GM12875 (cell line): ENCODE data around the gene OR10H3.
"Not testable (repeated sequence)": the region's sequence is repeated elsewhere in the genome, so short reads cannot be mapped to it uniquely, and the experiment has no call there.

ENCODE experiments used
- H3K4me3 ChIP-seq: one replicate; pipeline ENCODE4 v1.5.1; 2011; ENCODE audit warnings: low read depth, low read length, control low read depth
- TF ChIP-seq, protein P1 (sequence below): IDR thresholded peaks from 2 replicates; pipeline ENCODE4 v1.5.1; 2011; ENCODE audit warnings: low read depth, mild to moderate bottlenecking, control low read depth, inconsistent platforms, low read length, moderate library complexity, borderline replicate concordance; ENCODE audit not compliant: insufficient read depth

OR10H3 gene

DNA sequence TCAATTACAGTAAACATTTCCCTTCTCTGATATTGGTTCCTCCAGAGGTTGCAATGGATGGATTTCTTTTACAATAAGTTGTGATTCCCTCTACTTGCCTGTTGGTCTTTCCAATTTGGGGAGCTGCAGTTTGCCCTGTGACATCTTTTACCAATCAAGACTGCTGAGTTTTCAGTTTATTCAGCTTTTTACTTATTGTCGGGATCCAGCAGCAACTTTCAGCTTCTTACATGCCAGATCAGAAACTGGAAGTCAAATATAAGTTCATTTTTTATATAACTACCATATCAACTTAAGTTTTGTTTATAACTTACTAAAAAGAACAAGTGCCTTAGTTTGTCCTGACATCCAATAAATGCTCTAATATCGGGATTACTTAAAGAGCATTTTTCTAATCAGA is 10.5 kb downstream of the OR10H3 start:
- no peak overlapping the region for H3K4me3 ChIP-seq
- TF ChIP-seq, protein P1, sequence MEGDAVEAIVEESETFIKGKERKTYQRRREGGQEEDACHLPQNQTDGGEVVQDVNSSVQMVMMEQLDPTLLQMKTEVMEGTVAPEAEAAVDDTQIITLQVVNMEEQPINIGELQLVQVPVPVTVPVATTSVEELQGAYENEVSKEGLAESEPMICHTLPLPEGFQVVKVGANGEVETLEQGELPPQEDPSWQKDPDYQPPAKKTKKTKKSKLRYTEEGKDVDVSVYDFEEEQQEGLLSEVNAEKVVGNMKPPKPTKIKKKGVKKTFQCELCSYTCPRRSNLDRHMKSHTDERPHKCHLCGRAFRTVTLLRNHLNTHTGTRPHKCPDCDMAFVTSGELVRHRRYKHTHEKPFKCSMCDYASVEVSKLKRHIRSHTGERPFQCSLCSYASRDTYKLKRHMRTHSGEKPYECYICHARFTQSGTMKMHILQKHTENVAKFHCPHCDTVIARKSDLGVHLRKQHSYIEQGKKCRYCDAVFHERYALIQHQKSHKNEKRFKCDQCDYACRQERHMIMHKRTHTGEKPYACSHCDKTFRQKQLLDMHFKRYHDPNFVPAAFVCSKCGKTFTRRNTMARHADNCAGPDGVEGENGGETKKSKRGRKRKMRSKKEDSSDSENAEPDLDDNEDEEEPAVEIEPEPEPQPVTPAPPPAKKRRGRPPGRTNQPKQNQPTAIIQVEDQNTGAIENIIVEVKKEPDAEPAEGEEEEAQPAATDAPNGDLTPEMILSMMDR, result no peak

DNA sequence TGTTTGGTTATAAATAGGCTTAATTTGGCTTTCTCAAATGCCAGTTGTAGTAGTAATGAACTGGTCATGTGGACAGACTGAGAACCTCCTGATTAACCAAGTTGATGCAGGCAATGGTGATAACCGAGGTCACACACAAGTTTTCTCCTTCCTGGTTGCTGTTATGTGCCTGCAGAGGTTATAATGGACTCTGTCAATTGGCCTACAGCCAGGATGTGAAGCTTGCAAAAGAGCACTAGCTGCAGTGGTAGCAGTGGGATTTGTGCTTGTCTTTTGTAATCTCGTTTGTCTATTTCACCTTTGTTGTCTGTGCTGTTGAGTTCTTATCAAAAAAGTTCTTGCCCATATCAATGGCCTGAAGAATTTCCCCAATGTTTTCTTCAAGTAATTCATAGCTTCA is 20.6 kb downstream of the OR10H3 start:
- no peak overlapping the region for H3K4me3 ChIP-seq
- TF ChIP-seq, protein P1, result no peak

DNA sequence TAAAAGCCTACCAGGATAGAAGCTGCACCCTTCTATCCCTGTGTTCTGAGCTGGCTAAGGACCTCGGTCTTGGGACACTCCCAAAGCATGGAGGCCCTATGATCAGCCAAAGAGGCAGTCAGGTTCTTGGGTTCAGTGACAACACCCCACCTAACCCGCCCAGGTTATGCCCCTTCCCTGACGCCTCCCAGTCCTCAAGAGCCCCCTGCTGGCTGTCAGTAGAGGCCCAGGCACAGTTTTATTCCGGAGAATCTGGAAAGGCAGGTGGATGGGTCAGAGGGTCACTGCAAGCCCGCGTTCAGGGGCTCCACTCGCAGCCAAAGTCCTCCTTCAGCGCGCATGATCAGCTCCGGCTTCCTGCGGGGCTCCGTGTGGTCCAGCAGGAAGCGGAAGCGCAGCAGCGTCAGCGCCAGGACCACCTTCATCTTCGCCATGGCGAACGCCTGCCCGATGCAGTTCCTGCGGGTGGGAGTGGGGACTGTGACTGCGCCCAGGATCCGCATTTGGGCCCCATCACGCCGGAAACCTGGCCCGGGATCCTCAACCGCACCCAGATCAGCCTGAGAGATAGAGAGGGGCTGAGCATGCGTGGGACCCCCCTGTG is 22.3 kb downstream of the OR10H3 start:
- H3K4me3 ChIP-seq, result no peak overlapping the region
- TF ChIP-seq, protein P1, result peak; percentile 40; the same call in 1 of the 2 replicates

DNA sequence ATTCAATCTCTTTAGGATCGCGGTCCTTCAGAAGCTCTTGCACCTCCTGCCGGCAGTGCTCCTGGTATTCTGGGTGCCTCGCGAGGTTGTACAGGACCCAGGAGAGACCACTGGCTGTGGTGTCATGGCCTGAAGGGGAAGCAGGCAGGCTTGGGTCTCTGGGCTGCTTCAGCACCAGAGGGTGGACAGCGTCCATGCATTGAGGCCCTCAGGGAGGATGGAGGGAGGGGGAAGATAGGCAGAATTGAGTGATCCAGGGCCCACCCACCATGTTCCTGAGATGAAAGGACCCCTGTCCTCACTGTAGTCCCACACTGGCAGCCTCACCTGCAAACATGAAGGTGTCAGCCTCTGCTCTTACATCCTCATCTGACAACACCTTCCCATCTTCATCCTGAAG is 31.8 kb downstream of the OR10H3 start:
- H3K4me3 ChIP-seq, result no peak overlapping the region
- TF ChIP-seq, protein P1, result no peak

DNA sequence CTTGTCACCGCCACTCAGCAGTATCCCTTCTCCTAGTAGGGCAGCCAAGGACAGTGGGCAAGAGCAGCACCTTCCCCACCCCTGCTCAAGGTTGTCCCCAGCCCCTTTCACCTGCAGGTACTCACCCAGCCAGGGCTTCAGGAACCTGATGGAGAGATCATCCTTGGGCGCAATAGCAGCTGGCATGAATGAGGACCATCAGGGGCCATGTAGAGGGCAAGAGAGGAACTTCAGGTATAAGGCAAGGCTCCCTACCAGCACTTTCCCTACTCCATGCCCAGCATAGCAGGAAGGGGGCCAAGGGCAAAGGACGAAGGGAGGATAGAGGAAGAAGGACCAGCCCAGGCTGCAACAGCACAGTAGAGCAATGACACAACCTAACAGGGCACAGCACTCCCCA is 36.4 kb downstream of the OR10H3 start:
- H3K4me3 ChIP-seq, result not testable (repeated sequence)

DNA sequence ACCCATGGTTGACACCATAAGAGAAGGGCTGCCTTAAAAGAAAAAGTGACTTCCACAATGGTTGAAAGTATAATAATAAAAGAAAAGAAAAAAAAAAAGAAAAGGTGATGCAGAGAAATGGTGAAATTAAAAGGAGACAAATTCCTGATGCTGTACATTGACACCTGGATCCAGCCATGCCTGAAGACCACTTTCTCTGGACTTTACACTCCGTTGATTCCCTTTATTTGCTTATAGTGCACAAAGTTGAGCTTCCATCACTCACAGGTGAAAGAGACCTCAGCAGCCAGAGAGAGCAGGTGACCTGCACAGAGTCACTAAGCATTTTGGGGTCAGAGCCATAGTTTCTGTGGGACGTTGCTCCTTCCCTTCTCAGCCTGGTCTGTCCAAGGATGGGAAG is 37.5 kb downstream of the OR10H3 start:
- TF ChIP-seq, protein P1, result no peak
- no peak overlapping the region for H3K4me3 ChIP-seq

DNA sequence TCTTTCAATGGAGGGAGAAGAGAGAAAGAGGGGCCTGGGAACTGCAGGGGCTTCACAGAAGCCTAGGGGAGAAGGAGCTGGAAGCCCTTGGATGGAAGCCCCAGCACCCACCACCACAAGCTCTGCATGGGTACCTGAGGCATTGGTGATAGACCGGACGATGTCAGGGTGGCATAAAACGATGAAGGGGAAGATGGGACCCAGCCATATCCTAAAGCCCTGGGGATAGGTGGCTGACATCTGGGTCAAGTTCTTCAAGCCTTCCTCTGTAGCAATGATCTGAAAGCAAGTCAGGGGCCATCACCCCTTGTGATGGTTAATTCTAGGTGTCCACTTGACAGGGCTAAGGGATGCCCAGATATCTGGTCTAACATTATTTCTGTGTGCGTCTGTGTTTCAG is 38.5 kb downstream of the OR10H3 start:
- TF ChIP-seq, protein P1, result no peak
- H3K4me3 ChIP-seq, result no peak overlapping the region
